B cell (primary cell): ENCODE results near the gene ANK3.

Source experiments
- CTCF ChIP-seq: fragments of 200-600 bp; IDR thresholded peaks from one replicate; pipeline ENCODE4 v1.8.0; 2022; ENCODE audit warnings: antibody characterized with exemption, mild to moderate bottlenecking
- EZH2 ChIP-seq: IDR thresholded peaks from 2 replicates; pipeline ENCODE4 v1.6.1; 2012; ENCODE audit warnings: borderline replicate concordance, low read depth, mild to moderate bottlenecking, moderate library complexity, low read length; ENCODE audit not compliant: insufficient read depth, poor library complexity, severe bottlenecking

- TF ChIP-seq CTCF: no peak
- TF ChIP-seq EZH2: no peak
These were observed 409.3 kb downstream of the ANK3 start for GRCh38 chr10:59980356-59980755.
